SK-N-MC (cell line): ENCODE measurements around the gene GPC6.

Experiments used
- DNase-seq: peaks from one replicate; pipeline ENCODE4 v3.0.0-alpha.2; 2011; ENCODE audit warnings: low read depth, low spot score
- H3K27ac ChIP-seq: fragments of 200-600 bp; sonication (generic); 2 replicates; pipeline ENCODE4 v1.5.1; 2016; ENCODE audit warnings: mixed run types
- H3K36me3 ChIP-seq: fragments of 200-600 bp; sonication (generic); 2 replicates; pipeline ENCODE4 v1.6.1; 2017; ENCODE audit warnings: antibody characterized with exemption, low read length, mixed read lengths; ENCODE audit not compliant: insufficient read depth
- H3K4me3 ChIP-seq: fragments of 200-600 bp; sonication (generic); 2 replicates; pipeline ENCODE4 v1.5.1; 2016
- H3K9ac ChIP-seq: fragments of 200-600 bp; sonication (generic); 2 replicates; pipeline ENCODE4 v1.8.0; 2017; ENCODE audit warnings: mixed run types, mixed read lengths; ENCODE audit not compliant: insufficient read length
- H3K9me3 ChIP-seq: fragments of 200-600 bp; sonication (generic); 2 replicates; pipeline ENCODE4 v1.6.1; 2017; ENCODE audit warnings: low read depth, mild to moderate bottlenecking, antibody characterized with exemption, low read length, moderate library complexity, mixed read lengths
- EZH2 ChIP-seq: fragments of 200-600 bp; sonication (generic); IDR thresholded peaks from one replicate; pipeline ENCODE4 v1.6.1; 2017; ENCODE audit warnings: antibody characterized with exemption
- FOXP2 ChIP-seq: optimal IDR thresholded peaks from 2 replicates; pipeline ENCODE3; 2011; ENCODE audit warnings: mild to moderate bottlenecking, moderate library complexity; ENCODE audit not compliant: insufficient read depth; ENCODE audit errors: extremely low read length, control extremely low read depth
- POLR2AphosphoS5 ChIP-seq: IDR thresholded peaks from 2 replicates; pipeline ENCODE4 v1.6.1; 2012; ENCODE audit warnings: mild to moderate bottlenecking, low read depth, low read length, borderline replicate concordance

Gene GPC6

GRCh38 chr13:94181461-94182107 lies 955.0 kb downstream of the GPC6 start:
- DNase-seq = no peak
- Histone ChIP-seq H3K36me3 (no peaks in the 10 kb centered on the region), H3K9me3 (no peaks in the 10 kb centered on the region), H3K9ac (no peak overlapping the region), H3K27ac (no peak overlapping the region), H3K4me3 (no peak overlapping the region)
- TF ChIP-seq POLR2AphosphoS5 = no peak
- no peak for TF ChIP-seq FOXP2
- TF ChIP-seq EZH2 = no peak

GRCh38 chr13:94182185-94182761 lies 955.7 kb downstream of the GPC6 start:
- H3K36me3 ChIP-seq = no peaks in the 10 kb centered on the region
- H3K4me3 ChIP-seq = no peak overlapping the region
- no peaks in the 10 kb centered on the region for H3K9me3 ChIP-seq
- no peak for DNase-seq
- TF ChIP-seq FOXP2 (no peak), POLR2AphosphoS5 (no peak), EZH2 (no peak)
- no peak overlapping the region for H3K27ac ChIP-seq
- no peak overlapping the region for H3K9ac ChIP-seq

- no peak for DNase-seq
- Histone ChIP-seq H3K36me3 (no peaks in the 10 kb centered on the region), H3K9me3 (no peaks in the 10 kb centered on the region), H3K9ac (no peak overlapping the region), H3K27ac (no peak overlapping the region), H3K4me3 (no peak overlapping the region)
- TF ChIP-seq FOXP2 (no peak), EZH2 (no peak), POLR2AphosphoS5 (no peak)
Observed at GRCh38 chr13:94186470-94186869, 959.9 kb downstream of the GPC6 start.

GRCh38 chr13:94188201-94188854 lies 961.7 kb downstream of the GPC6 start:
- DNase-seq = no peak
- Histone ChIP-seq H3K9me3 (no peaks in the 10 kb centered on the region), H3K27ac (no peak overlapping the region), H3K4me3 (no peak overlapping the region), H3K9ac (no peak overlapping the region), H3K36me3 (no peaks in the 10 kb centered on the region)
- TF ChIP-seq EZH2 (no peak), FOXP2 (no peak), POLR2AphosphoS5 (no peak)

GRCh38 chr13:94192431-94192975 lies 965.9 kb downstream of the GPC6 start:
- Histone ChIP-seq H3K27ac (no peak overlapping the region), H3K4me3 (no peak overlapping the region), H3K36me3 (no peaks in the 10 kb centered on the region), H3K9me3 (no peaks in the 10 kb centered on the region), H3K9ac (no peak overlapping the region)
- TF ChIP-seq FOXP2 (no peak), POLR2AphosphoS5 (no peak), EZH2 (no peak)
- no peak for DNase-seq

GRCh38 chr13:94195715-94196114 lies 969.1 kb downstream of the GPC6 start:
- Histone ChIP-seq H3K9ac (no peak overlapping the region), H3K36me3 (no peaks in the 10 kb centered on the region), H3K9me3 (no peaks in the 10 kb centered on the region), H3K27ac (no peak overlapping the region), H3K4me3 (no peak overlapping the region)
- TF ChIP-seq POLR2AphosphoS5 = no peak
- TF ChIP-seq FOXP2 = no peak
- no peak for TF ChIP-seq EZH2
- DNase-seq = no peak

- Histone ChIP-seq H3K9me3 (no peaks in the 10 kb centered on the region), H3K9ac (no peak overlapping the region), H3K27ac (peak overlapping the region; percentile 37; the same call in 1 of the 2 replicates), H3K36me3 (no peaks in the 10 kb centered on the region), H3K4me3 (no peak overlapping the region)
- TF ChIP-seq FOXP2 (no peak), EZH2 (no peak), POLR2AphosphoS5 (no peak)
- no peak for DNase-seq
Observed at GRCh38 chr13:94196413-94196812, 969.8 kb downstream of the GPC6 start.

GRCh38 chr13:94198681-94199080 lies 972.1 kb downstream of the GPC6 start:
- peak overlapping the region; percentile 44 for H3K4me3 ChIP-seq
- no peaks in the 10 kb centered on the region for H3K36me3 ChIP-seq
- peak overlapping the region; percentile 70 for H3K27ac ChIP-seq
- no peak for TF ChIP-seq FOXP2
- no peak; the same call in 1 of the 2 replicates for TF ChIP-seq POLR2AphosphoS5
- no peak for TF ChIP-seq EZH2
- H3K9me3 ChIP-seq = no peaks in the 10 kb centered on the region
- H3K9ac ChIP-seq = no peak overlapping the region
- DNase-seq = no peak
